K562 (cell line): Measurements from ENCODE around the gene CLCN6. TPM values are rescaled to one million over a fixed set of nuclear protein-coding genes. Genes with fewer than 3 reads are reported as not detected.

ENCODE experiments used
- CHD1 ChIP-seq: fragments of 200-600 bp; sonication (generic); IDR thresholded peaks from one replicate; pipeline ENCODE4 v1.6.1; 2012; ENCODE audit warnings: mild to moderate bottlenecking, moderate library complexity, low read length, inconsistent platforms
- CXXC5 ChIP-seq: fragments of 250-450 bp; sonication (Bioruptor Pico); IDR thresholded peaks from 2 replicates; pipeline ENCODE4 v1.8.0; 2022; ENCODE audit warnings: inconsistent platforms, mild to moderate bottlenecking, moderate library complexity
- GTF2F1 ChIP-seq: IDR thresholded peaks from 2 replicates; pipeline ENCODE4 v1.6.1; 2011; ENCODE audit warnings: low read depth, low read length, improper control_type of control experiment
- HMG20B ChIP-seq: fragments of 250-450 bp; sonication (Bioruptor Pico); IDR thresholded peaks from 2 replicates; pipeline ENCODE4 v1.5.0; 2021; ENCODE audit warnings: mild to moderate bottlenecking
- RBBP5 ChIP-seq: fragments of 200-600 bp; sonication (generic); IDR thresholded peaks from 2 replicates; pipeline ENCODE4 v1.6.1; 2012; ENCODE audit warnings: borderline replicate concordance, mild to moderate bottlenecking, low read length, control low read depth, inconsistent platforms; ENCODE audit not compliant: insufficient read depth, poor library complexity, severe bottlenecking
- ZNF75A ChIP-seq: fragments of 450-650 bp; formaldehyde crosslinking; IDR thresholded peaks from 2 replicates; pipeline ENCODE4 v1.4.0; 2020; ENCODE audit warnings: mild to moderate bottlenecking
- polyA plus RNA-seq, 8 experiments: library from polyadenylated mRNA; depleted of rRNA in 4 of 8; stranded (reverse) in 5 of 8; unstranded in 3 of 8; fragments of >200 nt; fragmentation: Nextera tagmentation in 2 of 8; fragmentation: Illumina TruSeq in 1 of 8; extraction: Ambion mirVana in 2 of 8; extraction: Trizol in 1 of 8; gene quantifications; 2 replicates each; pipeline versions ENCODE4 v1.2.1 to v1.2.3, GENCODE V29; 2011 to 2014; ENCODE audit warnings: inconsistent platforms in 1 of 8, missing spikeins in 1 of 8
- total RNA-seq, 7 experiments: library from RNA; depleted of rRNA in 6 of 7; stranded (reverse); fragments of >200 nt in 6 of 7; fragmentation: Illumina TruSeq in 2 of 7; extraction: Trizol in 2 of 7; gene quantifications; 2 replicates each; pipeline versions ENCODE4 v1.2.1 to v1.2.3, GENCODE V29; 2011 to 2021; ENCODE audit warnings: low replicate concordance in 1 of 7
- TF ChIP-seq, protein P1 (sequence below): fragments of 450-650 bp; IDR thresholded peaks from 2 replicates; pipeline ENCODE4 v1.6.1; 2017; ENCODE audit warnings: antibody characterized with exemption
- TF ChIP-seq, protein P2 (sequence below): sonication (generic); formaldehyde crosslinking; IDR thresholded peaks from 2 replicates; pipeline ENCODE4 v1.8.0; 2022; ENCODE audit warnings: mild to moderate bottlenecking, missing genetic modification reagents
- TF ChIP-seq, protein P3 (sequence below), 2 experiments: fragments of 200-800 bp in 1 of 2; sonication (Bioruptor generic) in 1 of 2; sonication (generic) in 1 of 2; formaldehyde crosslinking in 1 of 2; IDR thresholded peaks in 1 of 2; conservative IDR thresholded peaks in 1 of 2; 2 replicates each; pipeline versions ENCODE4 v1.5.0 to v1.6.1; 2016 to 2020; ENCODE audit warnings: missing compliant biosample characterization in 1 of 2, missing genetic modification characterization in 1 of 2, missing genetic modification reagents in 1 of 2
- TF ChIP-seq, protein P4 (sequence below), 2 experiments: fragments of 450-650 bp; IDR thresholded peaks; 2 replicates each; pipeline ENCODE4 v1.6.1; 2016

CLCN6 gene
- total and polyA plus RNA-seq, 9 of the 15 experiments (the other 6 are each of a cell fraction or from before 2014, with no cell fraction given) = 2.0 to 21.8 (median 13.6) TPM

DNA sequence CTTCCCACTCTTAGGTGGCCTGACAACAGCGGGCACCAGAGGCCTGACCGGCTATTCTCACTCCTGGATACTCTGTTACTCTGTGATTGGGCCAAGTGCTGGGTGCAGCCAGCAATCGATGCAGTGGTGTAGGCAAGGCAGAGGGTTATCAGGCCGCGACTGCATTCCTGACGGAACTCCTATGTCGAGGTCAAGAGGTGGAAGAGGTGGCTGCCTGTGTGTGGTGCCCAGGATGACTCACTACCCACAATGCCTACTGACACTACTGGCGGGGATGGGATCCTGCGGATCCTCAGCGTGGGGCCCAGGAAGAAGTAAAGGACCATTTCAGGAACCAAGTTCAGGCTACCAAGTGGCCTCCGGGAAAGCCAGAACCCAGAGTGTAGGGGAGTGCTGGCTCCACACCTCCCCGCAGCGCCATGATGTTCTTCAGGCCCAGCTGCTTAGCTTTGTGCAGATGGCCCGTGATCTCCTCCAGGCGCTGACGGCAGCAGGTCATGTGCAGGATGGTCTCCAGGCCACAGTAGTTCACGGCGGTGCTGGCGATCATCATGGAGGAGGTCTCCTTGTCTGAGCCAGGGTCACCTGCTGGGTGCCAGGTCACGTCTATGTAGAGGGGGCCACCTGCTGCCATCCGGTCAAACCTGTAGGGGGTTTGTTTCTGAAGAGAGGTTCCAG lies 5.1 kb upstream of the CLCN6 start (continued):
- TF ChIP-seq, protein P1, sequence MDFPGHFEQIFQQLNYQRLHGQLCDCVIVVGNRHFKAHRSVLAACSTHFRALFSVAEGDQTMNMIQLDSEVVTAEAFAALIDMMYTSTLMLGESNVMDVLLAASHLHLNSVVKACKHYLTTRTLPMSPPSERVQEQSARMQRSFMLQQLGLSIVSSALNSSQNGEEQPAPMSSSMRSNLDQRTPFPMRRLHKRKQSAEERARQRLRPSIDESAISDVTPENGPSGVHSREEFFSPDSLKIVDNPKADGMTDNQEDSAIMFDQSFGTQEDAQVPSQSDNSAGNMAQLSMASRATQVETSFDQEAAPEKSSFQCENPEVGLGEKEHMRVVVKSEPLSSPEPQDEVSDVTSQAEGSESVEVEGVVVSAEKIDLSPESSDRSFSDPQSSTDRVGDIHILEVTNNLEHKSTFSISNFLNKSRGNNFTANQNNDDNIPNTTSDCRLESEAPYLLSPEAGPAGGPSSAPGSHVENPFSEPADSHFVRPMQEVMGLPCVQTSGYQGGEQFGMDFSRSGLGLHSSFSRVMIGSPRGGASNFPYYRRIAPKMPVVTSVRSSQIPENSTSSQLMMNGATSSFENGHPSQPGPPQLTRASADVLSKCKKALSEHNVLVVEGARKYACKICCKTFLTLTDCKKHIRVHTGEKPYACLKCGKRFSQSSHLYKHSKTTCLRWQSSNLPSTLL = peak; percentile 37; the same call in 1 of the 2 replicates
- TF ChIP-seq, protein P2, sequence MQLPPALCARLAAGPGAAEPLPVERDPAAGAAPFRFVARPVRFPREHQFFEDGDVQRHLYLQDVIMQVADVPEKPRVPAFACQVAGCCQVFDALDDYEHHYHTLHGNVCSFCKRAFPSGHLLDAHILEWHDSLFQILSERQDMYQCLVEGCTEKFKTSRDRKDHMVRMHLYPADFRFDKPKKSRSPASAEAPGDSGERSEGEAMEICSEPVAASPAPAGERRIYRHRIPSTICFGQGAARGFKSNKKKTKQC = 0 out of 2 replicates have a peak, but pooled peaks have one; percentile 24
- TF ChIP-seq RBBP5 (peak; percentile 9), ZNF75A (no peak), CHD1 (peak; percentile 78), HMG20B (CRISPR knock-in tag) (no peak), CXXC5 (CRISPR knock-in tag) (peak; percentile 64; the same call in 1 of the 2 replicates), GTF2F1 (no peak)
- TF ChIP-seq, protein P3, sequence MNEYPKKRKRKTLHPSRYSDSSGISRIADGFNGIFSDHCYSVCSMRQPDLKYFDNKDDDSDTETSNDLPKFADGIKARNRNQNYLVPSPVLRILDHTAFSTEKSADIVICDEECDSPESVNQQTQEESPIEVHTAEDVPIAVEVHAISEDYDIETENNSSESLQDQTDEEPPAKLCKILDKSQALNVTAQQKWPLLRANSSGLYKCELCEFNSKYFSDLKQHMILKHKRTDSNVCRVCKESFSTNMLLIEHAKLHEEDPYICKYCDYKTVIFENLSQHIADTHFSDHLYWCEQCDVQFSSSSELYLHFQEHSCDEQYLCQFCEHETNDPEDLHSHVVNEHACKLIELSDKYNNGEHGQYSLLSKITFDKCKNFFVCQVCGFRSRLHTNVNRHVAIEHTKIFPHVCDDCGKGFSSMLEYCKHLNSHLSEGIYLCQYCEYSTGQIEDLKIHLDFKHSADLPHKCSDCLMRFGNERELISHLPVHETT (CRISPR knock-in tag; conservative IDR thresholded peaks at IDR 0.05 in 1 of 2, IDR thresholded peaks at IDR 0.05 in 1 of 2) = peak in 1 of 2 experiments; percentile 69; a peak in 2 of 4 replicates
- TF ChIP-seq, protein P4, sequence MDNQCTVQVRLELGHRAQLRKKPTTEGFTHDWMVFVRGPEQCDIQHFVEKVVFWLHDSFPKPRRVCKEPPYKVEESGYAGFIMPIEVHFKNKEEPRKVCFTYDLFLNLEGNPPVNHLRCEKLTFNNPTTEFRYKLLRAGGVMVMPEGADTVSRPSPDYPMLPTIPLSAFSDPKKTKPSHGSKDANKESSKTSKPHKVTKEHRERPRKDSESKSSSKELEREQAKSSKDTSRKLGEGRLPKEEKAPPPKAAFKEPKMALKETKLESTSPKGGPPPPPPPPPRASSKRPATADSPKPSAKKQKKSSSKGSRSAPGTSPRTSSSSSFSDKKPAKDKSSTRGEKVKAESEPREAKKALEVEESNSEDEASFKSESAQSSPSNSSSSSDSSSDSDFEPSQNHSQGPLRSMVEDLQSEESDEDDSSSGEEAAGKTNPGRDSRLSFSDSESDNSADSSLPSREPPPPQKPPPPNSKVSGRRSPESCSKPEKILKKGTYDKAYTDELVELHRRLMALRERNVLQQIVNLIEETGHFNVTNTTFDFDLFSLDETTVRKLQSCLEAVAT (IDR thresholded peaks at IDR 0.05) = 0 out of 4 replicates have a peak, but pooled peaks of 1 of the 2 experiments have one; percentile 58
